Liver (tissue), 2 donors: ENCODE measurements around the gene FRAS1.

ENCODE experiments used
- TF ChIP-seq, protein P1 (sequence below): IDR thresholded peaks from 2 replicates; pipeline ENCODE4 v1.6.1; 2016; ENCODE audit warnings: antibody characterized with exemption
- TF ChIP-seq, protein P2 (sequence below): fragments of 150-350 bp; IDR thresholded peaks from 2 replicates; pipeline ENCODE4 v1.5.1; 2017; ENCODE audit warnings: improper control_type of control experiment, low read depth, low read length; ENCODE audit not compliant: missing input control
- donor health status: healthy.

DNA sequence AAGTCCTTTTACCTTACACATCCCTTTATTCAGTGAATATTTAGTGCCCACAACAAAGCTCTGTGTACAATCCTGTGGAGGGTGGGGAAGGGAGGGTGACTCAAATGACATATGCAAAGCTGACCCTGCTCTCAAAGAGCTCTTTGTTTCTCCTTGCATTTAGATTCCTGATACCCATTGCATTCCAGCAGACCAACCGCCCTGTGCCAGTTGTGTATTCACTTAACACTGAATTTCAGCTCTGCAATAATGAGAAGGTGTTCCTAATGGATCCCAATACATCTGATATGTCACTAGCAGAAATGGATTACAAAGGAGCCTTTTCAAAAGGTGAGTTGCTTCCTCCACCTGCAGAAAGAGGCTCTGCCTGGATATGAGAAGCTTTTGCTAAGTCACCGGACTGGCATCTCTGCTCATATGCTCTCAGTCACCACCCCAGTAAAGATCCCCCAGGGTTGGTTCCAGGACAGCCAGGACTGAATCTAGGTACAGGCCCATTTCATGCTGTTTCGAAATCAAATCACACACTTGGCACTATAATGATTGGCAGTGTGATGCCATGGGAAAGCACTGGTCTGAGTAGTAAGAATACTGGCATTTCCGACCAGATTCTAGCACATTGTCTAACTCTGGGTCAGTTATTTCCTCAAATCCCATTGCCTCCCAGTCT lies 477.3 kb downstream of the FRAS1 start:
- TF ChIP-seq, protein P1, sequence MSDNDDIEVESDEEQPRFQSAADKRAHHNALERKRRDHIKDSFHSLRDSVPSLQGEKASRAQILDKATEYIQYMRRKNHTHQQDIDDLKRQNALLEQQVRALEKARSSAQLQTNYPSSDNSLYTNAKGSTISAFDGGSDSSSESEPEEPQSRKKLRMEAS = no peak
- TF ChIP-seq, protein P2, sequence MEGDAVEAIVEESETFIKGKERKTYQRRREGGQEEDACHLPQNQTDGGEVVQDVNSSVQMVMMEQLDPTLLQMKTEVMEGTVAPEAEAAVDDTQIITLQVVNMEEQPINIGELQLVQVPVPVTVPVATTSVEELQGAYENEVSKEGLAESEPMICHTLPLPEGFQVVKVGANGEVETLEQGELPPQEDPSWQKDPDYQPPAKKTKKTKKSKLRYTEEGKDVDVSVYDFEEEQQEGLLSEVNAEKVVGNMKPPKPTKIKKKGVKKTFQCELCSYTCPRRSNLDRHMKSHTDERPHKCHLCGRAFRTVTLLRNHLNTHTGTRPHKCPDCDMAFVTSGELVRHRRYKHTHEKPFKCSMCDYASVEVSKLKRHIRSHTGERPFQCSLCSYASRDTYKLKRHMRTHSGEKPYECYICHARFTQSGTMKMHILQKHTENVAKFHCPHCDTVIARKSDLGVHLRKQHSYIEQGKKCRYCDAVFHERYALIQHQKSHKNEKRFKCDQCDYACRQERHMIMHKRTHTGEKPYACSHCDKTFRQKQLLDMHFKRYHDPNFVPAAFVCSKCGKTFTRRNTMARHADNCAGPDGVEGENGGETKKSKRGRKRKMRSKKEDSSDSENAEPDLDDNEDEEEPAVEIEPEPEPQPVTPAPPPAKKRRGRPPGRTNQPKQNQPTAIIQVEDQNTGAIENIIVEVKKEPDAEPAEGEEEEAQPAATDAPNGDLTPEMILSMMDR = no peak
